ENCODE data around the gene HTRA1. TPM values are rescaled to one million over a fixed set of nuclear protein-coding genes. Genes with fewer than 3 reads are reported as not detected.

HTRA1 gene
- total and polyA plus RNA-seq, 12 donors: 8.5 to 167 (median 78.0) TPM

DNA sequence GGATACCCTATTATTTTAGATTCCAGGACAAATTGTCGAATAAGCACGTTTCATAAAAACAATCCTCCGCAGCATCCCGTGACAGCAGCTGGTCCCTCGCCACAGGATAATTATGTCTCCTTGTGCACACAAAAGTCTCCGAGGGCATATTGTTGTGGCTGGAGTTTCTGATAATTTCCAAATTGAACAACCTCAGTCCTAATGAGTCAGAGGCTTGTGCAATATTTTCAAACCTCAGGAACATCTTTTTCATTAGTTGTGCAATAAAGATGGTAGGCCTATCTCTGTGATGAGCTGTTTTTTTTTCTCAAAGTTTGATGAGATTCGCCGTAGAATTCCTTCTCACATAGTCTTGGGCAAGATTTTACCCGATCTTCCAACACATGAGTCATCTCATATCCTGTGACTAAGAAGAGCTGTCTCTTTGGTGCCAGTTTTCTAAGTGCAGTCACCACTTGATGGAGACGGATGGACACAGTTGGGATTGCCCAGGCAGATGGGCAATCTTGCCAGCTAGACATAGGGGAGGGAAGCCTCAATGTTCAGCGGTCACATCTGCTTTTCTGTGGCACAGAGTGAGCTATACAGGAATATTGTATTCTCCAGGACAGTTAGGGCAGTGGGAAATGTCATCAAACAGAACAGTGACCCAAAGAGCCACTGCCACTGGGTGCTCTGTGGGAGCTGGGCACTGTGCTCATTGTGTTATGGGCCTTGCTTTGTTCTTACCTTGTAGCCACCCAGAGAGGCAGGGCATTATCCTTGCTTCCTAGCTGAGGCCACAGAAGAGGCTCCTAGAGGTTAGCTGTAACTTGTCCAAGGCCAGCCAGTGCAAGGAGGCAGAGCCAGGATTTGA is 7.8 kb downstream of the HTRA1 start:
- peaks cover 7 to 24% of the 10 kb centered on the region in 2 donors for H3K4me1 ChIP-seq (replicated peaks in 1 of 2)
- H3K9me3 ChIP-seq (replicated peaks in 1 of 3): no peaks in the 10 kb centered on the region
- H3K27me3 ChIP-seq: no peaks in the 10 kb centered on the region
- peak overlapping the region in 3 of 5 donors; percentile 18 to 79 (median 78) for H3K27ac ChIP-seq
- TF ChIP-seq CTCF (IDR thresholded peaks at IDR 0.05) (no peak), POLR2A (IDR thresholded peaks at IDR 0.05) (no peak)
- no peaks in the 10 kb centered on the region for H3K36me3 ChIP-seq (replicated peaks in 1 of 2)
- no peak overlapping the region for H3K4me3 ChIP-seq
- WGBS, 4 donors: 35 to 46% (median 41%) methylated on average over 10 to 11 of the region's 11 CpGs
- DNase-seq: peak in 6 of 7 donors; percentile 50 to 76 (median 73)
- intact Hi-C loops (cut with DNase I): loop anchor here in 1 of 2 donors (10.0 kb wide), 1 partner anchor 86 kb away; no protein-coding TSS in a partner anchor

- intact Hi-C loops (cut with DNase I): loop anchor here in 1 of 2 donors (10.0 kb wide), 1 partner anchor 85 kb away; no protein-coding TSS in a partner anchor
These were observed 8.5 kb downstream of the HTRA1 start for GRCh38 chr10:122469848-122470247.

GRCh38 chr10:122471531-122472177 is 10.3 kb downstream of the HTRA1 start:
- H3K36me3 ChIP-seq (replicated peaks in 1 of 2): no peaks in the 10 kb centered on the region
- no peak overlapping the region for H3K4me3 ChIP-seq
- peak in 1 of 7 donors; percentile 42 for DNase-seq
- intact Hi-C loops (cut with DNase I): no loop called here
- 96 to 99% (median 98%) methylated on average over 4 of the region's 4 CpGs for WGBS, 4 donors
- TF ChIP-seq CTCF (IDR thresholded peaks at IDR 0.05) (no peak), POLR2A (IDR thresholded peaks at IDR 0.05) (no peak)
- no peaks in the 10 kb centered on the region for H3K9me3 ChIP-seq (replicated peaks in 1 of 3)
- no peaks in the 10 kb centered on the region for H3K27me3 ChIP-seq
- H3K4me1 ChIP-seq (replicated peaks in 1 of 2): peaks cover 16 to 40% of the 10 kb centered on the region in 2 donors
- no peak overlapping the region for H3K27ac ChIP-seq

More at GRCh38 chr10:122469848-122470247, 8.5 kb downstream of the HTRA1 start:
- Histone ChIP-seq H3K27ac (peak overlapping the region in 1 of 5 donors; percentile 69), H3K4me3 (no peak overlapping the region), H3K27me3 (no peaks in the 10 kb centered on the region), H3K36me3 (replicated peaks in 1 of 2) (no peaks in the 10 kb centered on the region), H3K4me1 (replicated peaks in 1 of 2) (peaks cover 14 to 31% of the 10 kb centered on the region in 2 donors), H3K9me3 (replicated peaks in 1 of 3) (no peaks in the 10 kb centered on the region)
- WGBS, 4 donors: 91 to 96% (median 92%) methylated on average over 4 of the region's 4 CpGs
- TF ChIP-seq POLR2A (IDR thresholded peaks at IDR 0.05) (no peak), CTCF (IDR thresholded peaks at IDR 0.05) (no peak)
- DNase-seq: no peak

DNA sequence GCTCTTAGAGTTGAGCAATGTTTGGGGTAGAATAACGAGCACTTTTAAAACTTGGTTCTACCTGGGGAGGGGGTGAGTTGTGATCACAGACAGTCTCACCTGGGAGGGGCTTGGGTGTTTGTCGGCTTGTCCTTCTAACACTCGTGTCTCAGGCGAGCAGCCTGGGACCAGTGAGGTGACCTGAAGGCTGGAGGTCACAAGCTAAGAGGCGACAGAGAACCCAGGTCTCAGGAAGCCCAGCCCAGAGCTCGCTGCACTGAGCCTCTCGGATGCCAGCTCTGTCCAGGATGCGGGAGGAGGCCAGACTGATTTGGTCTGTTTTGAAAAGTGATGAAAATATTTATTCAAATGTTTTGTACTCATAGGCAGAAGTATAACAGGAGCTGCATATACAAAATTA is 11.8 kb downstream of the HTRA1 start:
- Histone ChIP-seq H3K4me1 (replicated peaks in 1 of 2) (peaks cover 16 to 40% of the 10 kb centered on the region in 2 donors), H3K36me3 (replicated peaks in 1 of 2) (no peaks in the 10 kb centered on the region), H3K9me3 (replicated peaks in 1 of 3) (no peaks in the 10 kb centered on the region), H3K27me3 (no peaks in the 10 kb centered on the region), H3K4me3 (no peak overlapping the region), H3K27ac (peak overlapping the region in 1 of 5 donors; percentile 17)
- TF ChIP-seq CTCF (IDR thresholded peaks at IDR 0.05) (no peak), POLR2A (IDR thresholded peaks at IDR 0.05) (no peak)
- intact Hi-C loops (cut with DNase I): no loop called here
- DNase-seq: peak in 1 of 7 donors; percentile 51
- 83 to 97% (median 86%) methylated on average over 8 of the region's 8 CpGs for WGBS, 4 donors
